ENCODE measurements around the gene CADPS2. TPM values are rescaled to one million over a fixed set of nuclear protein-coding genes. Genes with fewer than 3 reads are reported as not detected.

Gene CADPS2
- total RNA-seq, 2 donors from 2014 or later = not detected

- DNase-seq = no peak
- no peaks in the 10 kb centered on the region for H3K36me3 Mint-ChIP-seq (ENCODE audit: insufficient read depth in 2 of 2)
- H3K4me3 Mint-ChIP-seq = no peak overlapping the region
- H3K9me3 Mint-ChIP-seq = peaks cover 4 to 6% of the 10 kb centered on the region in 2 donors
- H3K27ac Mint-ChIP-seq = no peak overlapping the region
- no peaks in the 10 kb centered on the region for H3K27me3 Mint-ChIP-seq (ENCODE audit: low read depth)
- no peak for ATAC-seq (replicated peaks in 1 of 2)
- H3K4me1 Mint-ChIP-seq (ENCODE audit: low read depth) = no peaks in the 10 kb centered on the region
These were observed 94.2 kb downstream of the CADPS2 start for GRCh38 chr7:122791959-122792545.

GRCh38 chr7:122790591-122790990 lies 95.7 kb downstream of the CADPS2 start:
- no peaks in the 10 kb centered on the region for H3K4me1 Mint-ChIP-seq (ENCODE audit: low read depth)
- H3K36me3 Mint-ChIP-seq (ENCODE audit: insufficient read depth in 2 of 2) = no peaks in the 10 kb centered on the region
- no peak overlapping the region for H3K4me3 Mint-ChIP-seq
- no peaks in the 10 kb centered on the region for H3K27me3 Mint-ChIP-seq (ENCODE audit: low read depth)
- DNase-seq (no peak), ATAC-seq (replicated peaks in 1 of 2) (no peak)
- H3K9me3 Mint-ChIP-seq = peaks cover 2 to 4% of the 10 kb centered on the region in 2 donors
- no peak overlapping the region for H3K27ac Mint-ChIP-seq

GRCh38 chr7:122790132-122790531 lies 96.1 kb downstream of the CADPS2 start:
- H3K27me3 Mint-ChIP-seq (ENCODE audit: low read depth) = no peaks in the 10 kb centered on the region
- no peak for ATAC-seq (replicated peaks in 1 of 2)
- no peak overlapping the region for H3K4me3 Mint-ChIP-seq
- no peaks in the 10 kb centered on the region for H3K4me1 Mint-ChIP-seq (ENCODE audit: low read depth)
- no peaks in the 10 kb centered on the region for H3K36me3 Mint-ChIP-seq (ENCODE audit: insufficient read depth in 2 of 2)
- no peak overlapping the region for H3K27ac Mint-ChIP-seq
- peaks cover 2 to 4% of the 10 kb centered on the region in 2 donors for H3K9me3 Mint-ChIP-seq
- no peak for DNase-seq

- Mint-ChIP-seq H3K4me1 (ENCODE audit: low read depth) (no peaks in the 10 kb centered on the region), H3K9me3 (peaks cover 2 to 5% of the 10 kb centered on the region in 2 donors), H3K36me3 (ENCODE audit: insufficient read depth in 2 of 2) (no peaks in the 10 kb centered on the region), H3K27me3 (ENCODE audit: low read depth) (no peaks in the 10 kb centered on the region), H3K4me3 (no peak overlapping the region), H3K27ac (no peak overlapping the region)
- ATAC-seq (replicated peaks in 1 of 2) = no peak
- DNase-seq = no peak
These were observed 97.1 kb downstream of the CADPS2 start for GRCh38 chr7:122789156-122789555.

GRCh38 chr7:122770686-122771335 lies 115.4 kb downstream of the CADPS2 start:
- no peak overlapping the region for H3K27ac Mint-ChIP-seq
- H3K4me1 Mint-ChIP-seq (ENCODE audit: low read depth) = no peaks in the 10 kb centered on the region
- no peaks in the 10 kb centered on the region for H3K27me3 Mint-ChIP-seq (ENCODE audit: low read depth)
- DNase-seq = no peak
- H3K9me3 Mint-ChIP-seq = peaks cover 3 to 10% of the 10 kb centered on the region in 2 donors
- H3K36me3 Mint-ChIP-seq (ENCODE audit: insufficient read depth in 2 of 2) = no peaks in the 10 kb centered on the region
- no peak for ATAC-seq (replicated peaks in 1 of 2)
- H3K4me3 Mint-ChIP-seq = no peak overlapping the region

- DNase-seq = no peak
- Mint-ChIP-seq H3K36me3 (ENCODE audit: insufficient read depth in 2 of 2) (no peaks in the 10 kb centered on the region), H3K27ac (no peak overlapping the region), H3K4me3 (no peak overlapping the region), H3K4me1 (ENCODE audit: low read depth) (no peaks in the 10 kb centered on the region), H3K9me3 (peaks cover 10% of the 10 kb centered on the region in 2 donors), H3K27me3 (ENCODE audit: low read depth) (no peaks in the 10 kb centered on the region)
- ATAC-seq (replicated peaks in 1 of 2) = no peak
These were observed 117.4 kb downstream of the CADPS2 start for GRCh38 chr7:122768827-122769226.

- DNase-seq (no peak), ATAC-seq (replicated peaks in 1 of 2) (no peak)
- Mint-ChIP-seq H3K36me3 (ENCODE audit: insufficient read depth in 2 of 2) (no peaks in the 10 kb centered on the region), H3K4me3 (no peak overlapping the region), H3K4me1 (ENCODE audit: low read depth) (no peaks in the 10 kb centered on the region), H3K27ac (no peak overlapping the region), H3K9me3 (peaks cover 10 to 13% of the 10 kb centered on the region in 2 donors), H3K27me3 (ENCODE audit: low read depth) (no peaks in the 10 kb centered on the region)
These were observed 118.9 kb downstream of the CADPS2 start for GRCh38 chr7:122767339-122767738.

- DNase-seq (no peak), ATAC-seq (replicated peaks in 1 of 2) (no peak)
- Mint-ChIP-seq H3K27me3 (ENCODE audit: low read depth) (no peaks in the 10 kb centered on the region), H3K36me3 (ENCODE audit: insufficient read depth in 2 of 2) (no peaks in the 10 kb centered on the region), H3K4me3 (no peak overlapping the region), H3K4me1 (ENCODE audit: low read depth) (no peaks in the 10 kb centered on the region), H3K9me3 (peaks cover 10% of the 10 kb centered on the region in 2 donors), H3K27ac (no peak overlapping the region)
These were observed 119.7 kb downstream of the CADPS2 start for GRCh38 chr7:122766593-122766992.

- H3K4me3 Mint-ChIP-seq = no peak overlapping the region
- no peak for ATAC-seq (replicated peaks in 1 of 2)
- no peaks in the 10 kb centered on the region for H3K27me3 Mint-ChIP-seq (ENCODE audit: low read depth)
- peaks cover 6 to 10% of the 10 kb centered on the region in 2 donors for H3K9me3 Mint-ChIP-seq
- no peaks in the 10 kb centered on the region for H3K4me1 Mint-ChIP-seq (ENCODE audit: low read depth)
- H3K36me3 Mint-ChIP-seq (ENCODE audit: insufficient read depth in 2 of 2) = no peaks in the 10 kb centered on the region
- H3K27ac Mint-ChIP-seq = no peak overlapping the region
- no peak for DNase-seq
These were observed 121.4 kb downstream of the CADPS2 start for GRCh38 chr7:122764902-122765301.

GRCh38 chr7:122764020-122764419 lies 122.2 kb downstream of the CADPS2 start:
- no peak for ATAC-seq (replicated peaks in 1 of 2)
- H3K9me3 Mint-ChIP-seq = peaks cover 6 to 10% of the 10 kb centered on the region in 2 donors
- no peak overlapping the region for H3K27ac Mint-ChIP-seq
- H3K36me3 Mint-ChIP-seq (ENCODE audit: insufficient read depth in 2 of 2) = no peaks in the 10 kb centered on the region
- no peak for DNase-seq
- H3K4me3 Mint-ChIP-seq = no peak overlapping the region
- H3K27me3 Mint-ChIP-seq (ENCODE audit: low read depth) = no peaks in the 10 kb centered on the region
- H3K4me1 Mint-ChIP-seq (ENCODE audit: low read depth) = no peaks in the 10 kb centered on the region

GRCh38 chr7:122762071-122762470 lies 124.2 kb downstream of the CADPS2 start:
- Mint-ChIP-seq H3K27me3 (ENCODE audit: low read depth) (no peaks in the 10 kb centered on the region), H3K27ac (no peak overlapping the region), H3K4me1 (ENCODE audit: low read depth) (no peaks in the 10 kb centered on the region), H3K36me3 (ENCODE audit: insufficient read depth in 2 of 2) (no peaks in the 10 kb centered on the region), H3K4me3 (no peak overlapping the region), H3K9me3 (peaks cover 6 to 10% of the 10 kb centered on the region in 2 donors)
- no peak for ATAC-seq (replicated peaks in 1 of 2)
- DNase-seq = no peak

GRCh38 chr7:122758501-122758900 lies 127.8 kb downstream of the CADPS2 start:
- Mint-ChIP-seq H3K27ac (no peak overlapping the region), H3K27me3 (ENCODE audit: low read depth) (no peaks in the 10 kb centered on the region), H3K4me1 (ENCODE audit: low read depth) (no peaks in the 10 kb centered on the region), H3K36me3 (ENCODE audit: insufficient read depth in 2 of 2) (no peaks in the 10 kb centered on the region), H3K4me3 (no peak overlapping the region), H3K9me3 (peaks cover 0 to 3% of the 10 kb centered on the region in 2 donors)
- ATAC-seq (replicated peaks in 1 of 2) = no peak
- DNase-seq = no peak

- Mint-ChIP-seq H3K27ac (no peak overlapping the region), H3K36me3 (ENCODE audit: insufficient read depth in 2 of 2) (no peaks in the 10 kb centered on the region), H3K27me3 (ENCODE audit: low read depth) (no peaks in the 10 kb centered on the region), H3K4me3 (no peak overlapping the region), H3K4me1 (ENCODE audit: low read depth) (no peaks in the 10 kb centered on the region), H3K9me3 (no peaks in the 10 kb centered on the region)
- no peak for ATAC-seq (replicated peaks in 1 of 2)
- DNase-seq = no peak
These were observed 129.4 kb downstream of the CADPS2 start for GRCh38 chr7:122756860-122757259.

GRCh38 chr7:122755696-122756095 lies 130.6 kb downstream of the CADPS2 start:
- no peak for DNase-seq
- H3K36me3 Mint-ChIP-seq (ENCODE audit: insufficient read depth in 2 of 2) = no peaks in the 10 kb centered on the region
- no peaks in the 10 kb centered on the region for H3K27me3 Mint-ChIP-seq (ENCODE audit: low read depth)

More at GRCh38 chr7:122755696-122756095, 130.6 kb downstream of the CADPS2 start:
- ATAC-seq (replicated peaks in 1 of 2) = no peak
- Mint-ChIP-seq H3K27ac (no peak overlapping the region), H3K4me1 (ENCODE audit: low read depth) (no peaks in the 10 kb centered on the region), H3K9me3 (peaks cover 0 to 2% of the 10 kb centered on the region in 2 donors), H3K4me3 (no peak overlapping the region)

Data from activated T-cell treated with anti-CD3 and anti-CD28 coated beads, Interleukin-2, amount 50 U/mL, for 72 hours (primary cell).